ENCODE results near the gene NLRP12. TPM values are rescaled to one million over a fixed set of nuclear protein-coding genes. Genes with fewer than 3 reads are reported as not detected.

Gene NLRP12
- total RNA-seq, 3 donors from 2014 or later (not counting 1 experiment from before 2014, with no cell fraction given) = 0.35 to 13.6 (median 0.84) TPM

DNA sequence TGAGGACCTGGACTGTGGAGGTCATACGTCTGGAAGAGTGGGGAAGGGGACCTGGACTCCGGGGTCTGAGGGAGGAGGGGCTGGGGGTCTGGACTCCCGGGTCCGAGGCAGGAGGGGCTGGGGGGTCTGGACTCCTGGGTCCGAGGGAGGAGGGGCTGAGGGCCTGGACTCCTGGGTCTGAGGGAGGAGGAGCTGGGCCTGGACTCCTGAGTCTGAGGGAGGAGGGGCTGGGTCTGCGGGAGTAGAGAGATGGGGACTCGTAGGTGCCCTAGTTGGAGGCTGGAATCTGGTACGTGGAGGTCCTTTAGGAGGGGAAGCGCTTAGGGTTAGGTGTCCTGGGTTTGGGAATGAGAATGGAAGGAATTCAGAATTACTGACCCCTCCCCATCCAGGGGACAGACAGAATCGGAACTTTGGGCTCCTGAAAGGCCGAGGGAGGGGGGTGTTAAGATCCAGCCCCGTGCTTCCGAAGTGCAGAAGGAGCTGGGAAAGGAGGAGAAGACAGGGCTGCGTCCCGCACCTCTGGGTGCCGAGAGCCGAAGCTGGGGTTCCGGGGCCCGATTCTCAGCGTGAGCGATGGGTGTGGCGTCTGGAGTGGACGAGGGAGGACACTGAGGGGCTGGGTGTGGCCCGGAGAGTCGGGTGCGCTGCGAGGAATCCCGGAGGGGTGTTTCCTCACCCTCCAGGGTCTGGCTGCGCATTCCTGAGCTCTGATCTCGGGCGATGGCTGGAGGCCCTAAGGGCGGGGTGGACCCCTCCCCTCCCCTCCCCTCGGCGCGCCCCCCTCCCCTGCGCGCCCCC lies 44.2 kb upstream of the NLRP12 start:
- H3K9me3 ChIP-seq (ENCODE audit: control insufficient read depth, insufficient read depth, low read length) = no peaks in the 10 kb centered on the region
- TF ChIP-seq, protein P1, sequence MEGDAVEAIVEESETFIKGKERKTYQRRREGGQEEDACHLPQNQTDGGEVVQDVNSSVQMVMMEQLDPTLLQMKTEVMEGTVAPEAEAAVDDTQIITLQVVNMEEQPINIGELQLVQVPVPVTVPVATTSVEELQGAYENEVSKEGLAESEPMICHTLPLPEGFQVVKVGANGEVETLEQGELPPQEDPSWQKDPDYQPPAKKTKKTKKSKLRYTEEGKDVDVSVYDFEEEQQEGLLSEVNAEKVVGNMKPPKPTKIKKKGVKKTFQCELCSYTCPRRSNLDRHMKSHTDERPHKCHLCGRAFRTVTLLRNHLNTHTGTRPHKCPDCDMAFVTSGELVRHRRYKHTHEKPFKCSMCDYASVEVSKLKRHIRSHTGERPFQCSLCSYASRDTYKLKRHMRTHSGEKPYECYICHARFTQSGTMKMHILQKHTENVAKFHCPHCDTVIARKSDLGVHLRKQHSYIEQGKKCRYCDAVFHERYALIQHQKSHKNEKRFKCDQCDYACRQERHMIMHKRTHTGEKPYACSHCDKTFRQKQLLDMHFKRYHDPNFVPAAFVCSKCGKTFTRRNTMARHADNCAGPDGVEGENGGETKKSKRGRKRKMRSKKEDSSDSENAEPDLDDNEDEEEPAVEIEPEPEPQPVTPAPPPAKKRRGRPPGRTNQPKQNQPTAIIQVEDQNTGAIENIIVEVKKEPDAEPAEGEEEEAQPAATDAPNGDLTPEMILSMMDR (IDR thresholded peaks at IDR 0.05) = no peak
- peaks cover 39 to 61% of the 10 kb centered on the region in 2 donors for H3K4me1 Mint-ChIP-seq
- peaks cover 4% of the 10 kb centered on the region for H3K36me3 ChIP-seq (ENCODE audit: control insufficient read depth, insufficient read depth, low read length)
- H3K27ac ChIP-seq (ENCODE audit: low read length) = peak overlapping the region; percentile 97
- no peaks in the 10 kb centered on the region for H3K27me3 Mint-ChIP-seq (ENCODE audit: low read depth in 2 of 2)
- H3K4me3 Mint-ChIP-seq = peak overlapping the region; percentile 96
- intact Hi-C loops (cut with micrococcal nuclease) = no loop called here
- WGBS (ENCODE audit: insufficient coverage) = under 1% methylated on average over 32 of the region's 37 CpGs
- no peaks in the 10 kb centered on the region for H3K27me3 ChIP-seq (ENCODE audit: control insufficient read depth, insufficient read depth, low read length)
- H3K4me3 ChIP-seq (ENCODE audit: low read length) = peak overlapping the region; percentile 95
- H3K27ac Mint-ChIP-seq = peak overlapping the region; percentile 98 to 99
- H3K36me3 Mint-ChIP-seq = no peaks in the 10 kb centered on the region
- H3K9me3 Mint-ChIP-seq = no peaks in the 10 kb centered on the region
- peaks cover 60% of the 10 kb centered on the region for H3K4me1 ChIP-seq (ENCODE audit: control insufficient read depth, insufficient read depth, low read length)
- ATAC-seq = no peak
- peak; percentile 52 to 70 for DNase-seq

DNA sequence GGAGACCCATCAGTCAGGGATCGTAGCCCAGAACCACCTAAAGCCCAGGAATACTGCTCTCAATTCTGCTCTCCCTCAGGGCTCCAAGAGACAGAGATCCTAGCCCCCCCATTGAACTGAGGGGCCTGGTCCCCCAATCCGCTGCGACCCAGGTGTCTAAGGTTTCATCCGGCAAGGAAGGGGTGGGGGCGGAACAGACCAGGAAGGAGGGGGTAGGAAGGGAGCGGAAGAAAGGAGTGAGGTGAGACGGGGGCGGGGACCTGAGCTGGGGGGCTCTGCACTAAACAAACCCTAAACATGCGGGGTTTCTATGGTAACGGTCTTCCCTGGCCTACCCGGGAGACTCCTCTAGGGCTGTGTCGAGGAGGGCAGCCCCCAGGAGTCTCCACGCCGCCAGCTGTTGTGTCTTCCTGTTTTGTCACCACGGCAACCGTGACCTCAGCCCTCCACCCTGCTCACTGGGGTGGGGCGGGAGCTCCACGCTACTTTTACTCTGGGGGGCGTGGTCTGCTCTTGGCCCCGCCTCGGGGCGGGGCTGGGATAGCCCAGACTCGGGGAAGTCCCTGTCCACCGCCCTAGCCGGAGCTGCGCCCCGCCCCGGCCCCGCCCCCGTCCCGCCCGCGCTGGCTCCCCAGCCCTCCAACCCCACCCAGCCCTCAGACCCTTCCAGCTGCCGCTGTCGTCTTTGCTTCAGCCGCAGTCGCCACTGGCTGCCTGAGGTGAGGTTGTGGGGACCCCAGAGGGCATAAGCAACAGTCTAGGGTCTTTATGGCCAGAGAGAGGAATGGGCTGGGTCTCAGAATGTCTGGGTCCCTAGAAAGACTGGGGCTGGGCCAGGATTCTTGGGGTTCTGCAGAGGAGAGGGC lies 43.3 kb upstream of the NLRP12 start, which contains the start of gene MYADM:
Gene MYADM, plus strand, starts transcription at position 659 of the 866 bp plus-strand sequence. CDS start 5,647 bp downstream, outside the sequence.
- TF ChIP-seq, protein P1 (IDR thresholded peaks at IDR 0.05) = no peak

DNA sequence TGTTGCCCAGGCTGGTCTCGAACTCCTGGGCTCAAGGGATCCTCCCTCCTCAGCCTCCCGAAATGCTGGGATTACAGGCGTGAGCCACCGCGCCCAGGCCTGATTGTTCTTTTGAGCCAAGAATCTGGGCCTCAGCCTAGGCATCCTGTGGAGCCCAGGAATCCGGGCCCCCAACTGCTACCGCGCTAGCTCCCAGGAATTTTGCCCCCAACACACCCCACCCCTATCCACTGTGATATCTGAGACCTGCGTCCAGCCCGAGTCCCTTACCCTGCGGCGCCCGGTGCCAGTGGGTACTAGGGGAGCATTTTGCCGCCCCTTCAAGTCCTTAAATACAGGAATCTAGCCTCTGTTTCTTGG lies 42.7 kb upstream of the NLRP12 start:
- Mint-ChIP-seq H3K27ac (peak overlapping the region; percentile 98 to 99), H3K36me3 (no peaks in the 10 kb centered on the region), H3K27me3 (ENCODE audit: low read depth in 2 of 2) (no peaks in the 10 kb centered on the region), H3K4me1 (peaks cover 38 to 51% of the 10 kb centered on the region in 2 donors), H3K9me3 (no peaks in the 10 kb centered on the region), H3K4me3 (peak overlapping the region; percentile 96)
- no peaks in the 10 kb centered on the region for H3K9me3 ChIP-seq (ENCODE audit: control insufficient read depth, insufficient read depth, low read length)
- H3K36me3 ChIP-seq (ENCODE audit: control insufficient read depth, insufficient read depth, low read length) = peaks cover 2% of the 10 kb centered on the region
- intact Hi-C loops (cut with micrococcal nuclease) = loop anchor here (2.0 kb wide), 1 partner anchor 324 kb away; the partner anchor contains the start of gene TSEN34
- peak overlapping the region; percentile 37 for H3K4me3 ChIP-seq (ENCODE audit: low read length)
- ATAC-seq (no peak), DNase-seq (no peak)
- peaks cover 56% of the 10 kb centered on the region for H3K4me1 ChIP-seq (ENCODE audit: control insufficient read depth, insufficient read depth, low read length)
- H3K27me3 ChIP-seq (ENCODE audit: control insufficient read depth, insufficient read depth, low read length) = no peaks in the 10 kb centered on the region
- WGBS (ENCODE audit: insufficient coverage) = 65% methylated on average over 14 of the region's 14 CpGs
- peak overlapping the region; percentile 99 for H3K27ac ChIP-seq (ENCODE audit: low read length)
- TF ChIP-seq, protein P1 (IDR thresholded peaks at IDR 0.05) = no peak

More for the DNA sequence above, 43.3 kb upstream of the NLRP12 start, which contains the start of gene MYADM:
- Histone ChIP-seq H3K4me3 (ENCODE audit: low read length) (peak within 1 kb of the TSS; percentile 95), H3K27ac (ENCODE audit: low read length) (peak within 1 kb of the TSS; percentile 99), H3K9me3 (ENCODE audit: control insufficient read depth, insufficient read depth, low read length) (no peaks in the 10 kb centered on the region), H3K27me3 (ENCODE audit: control insufficient read depth, insufficient read depth, low read length) (no peaks in the 10 kb centered on the region), H3K36me3 (ENCODE audit: control insufficient read depth, insufficient read depth, low read length) (peaks cover 2% of the 10 kb centered on the region), H3K4me1 (ENCODE audit: control insufficient read depth, insufficient read depth, low read length) (peaks cover 60% of the 10 kb centered on the region)
- 4% methylated on average over 25 of the region's 37 CpGs for WGBS (ENCODE audit: insufficient coverage)
- no peaks in the 10 kb centered on the region for H3K9me3 Mint-ChIP-seq
- peak; percentile 100 for DNase-seq
- ATAC-seq = peak; percentile 66 to 88 (median 66)
- peak within 1 kb of the TSS; percentile 98 to 99 for H3K27ac Mint-ChIP-seq
- intact Hi-C loops (cut with micrococcal nuclease) = loop anchor here (2.0 kb wide), 1 partner anchor 323 kb away; the partner anchor contains the start of gene TSEN34
- H3K4me3 Mint-ChIP-seq = peak within 1 kb of the TSS; percentile 96
- H3K4me1 Mint-ChIP-seq = peaks cover 38 to 53% of the 10 kb centered on the region in 2 donors
- H3K36me3 Mint-ChIP-seq = no peaks in the 10 kb centered on the region
- no peaks in the 10 kb centered on the region for H3K27me3 Mint-ChIP-seq (ENCODE audit: low read depth in 2 of 2)
